ENCODE results near the gene EXD1.
"Not testable (repeated sequence)": the region's sequence is repeated elsewhere in the genome, so short reads cannot be mapped to it uniquely, and the experiment has no call there.

Gene EXD1, protein sequence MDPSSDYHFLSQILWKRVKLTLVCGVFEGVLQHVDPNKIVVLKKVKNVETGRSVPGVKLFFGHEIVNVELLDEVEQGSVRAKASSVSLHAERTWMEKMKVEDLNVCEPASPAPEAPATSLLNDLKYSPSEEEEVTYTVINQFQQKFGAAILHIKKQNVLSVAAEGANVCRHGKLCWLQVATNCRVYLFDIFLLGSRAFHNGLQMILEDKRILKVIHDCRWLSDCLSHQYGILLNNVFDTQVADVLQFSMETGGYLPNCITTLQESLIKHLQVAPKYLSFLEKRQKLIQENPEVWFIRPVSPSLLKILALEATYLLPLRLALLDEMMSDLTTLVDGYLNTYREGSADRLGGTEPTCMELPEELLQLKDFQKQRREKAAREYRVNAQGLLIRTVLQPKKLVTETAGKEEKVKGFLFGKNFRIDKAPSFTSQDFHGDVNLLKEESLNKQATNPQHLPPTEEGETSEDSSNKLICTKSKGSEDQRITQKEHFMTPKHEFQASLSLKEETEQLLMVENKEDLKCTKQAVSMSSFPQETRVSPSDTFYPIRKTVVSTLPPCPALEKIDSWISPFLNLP

GRCh38 chr15:41230650-41231421, at the start of gene EXD1, which contains the start of gene CHP1:
Gene EXD1 (minus strand): TSS chr15:41230757. CDS start chr15:41226575, 4,182 bp downstream.
Gene CHP1 (plus strand): TSS chr15:41231268. CDS start chr15:41231383, 115 bp downstream.
- peak; percentile 81 for DNase-seq

DNA sequence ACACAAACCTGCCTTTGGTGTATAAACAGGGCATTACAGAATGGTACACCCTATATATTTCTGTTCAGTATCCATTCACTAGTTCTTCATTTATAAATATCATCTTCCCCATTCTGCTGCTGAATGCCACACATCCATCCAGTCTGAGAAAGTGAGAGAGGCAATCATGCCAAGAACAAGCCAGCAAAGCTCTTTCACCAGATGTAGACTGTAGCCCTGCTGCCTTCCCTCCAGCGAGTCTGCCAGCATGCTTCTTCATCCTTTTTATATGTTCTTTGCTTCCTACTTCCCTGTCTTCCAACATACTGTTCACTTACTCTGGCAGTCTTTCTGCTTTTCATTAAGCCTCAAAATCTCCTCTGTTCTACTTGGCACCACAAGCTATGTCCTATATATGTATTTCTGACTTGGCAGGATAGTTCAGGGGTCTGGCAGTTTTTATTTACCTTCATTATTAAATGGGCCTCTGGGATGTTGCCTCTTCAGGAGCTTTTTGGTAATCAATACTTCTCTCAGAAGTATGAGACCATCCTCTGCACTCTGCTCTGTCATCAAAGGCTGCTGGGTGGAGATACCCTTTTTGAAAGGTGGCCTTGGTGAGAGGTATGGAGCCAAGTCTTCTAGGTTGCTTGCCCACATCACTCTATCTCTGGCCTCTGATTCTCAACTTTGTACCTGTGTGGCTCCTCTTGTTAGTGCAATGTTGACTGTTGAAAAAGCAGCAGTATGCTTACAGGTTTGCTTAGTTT, 49.2 kb upstream of the EXD1 start:
- DNase-seq = no peak

- no peak for DNase-seq
These were observed 47.8 kb upstream of the EXD1 start for GRCh38 chr15:41278319-41278718.

DNA sequence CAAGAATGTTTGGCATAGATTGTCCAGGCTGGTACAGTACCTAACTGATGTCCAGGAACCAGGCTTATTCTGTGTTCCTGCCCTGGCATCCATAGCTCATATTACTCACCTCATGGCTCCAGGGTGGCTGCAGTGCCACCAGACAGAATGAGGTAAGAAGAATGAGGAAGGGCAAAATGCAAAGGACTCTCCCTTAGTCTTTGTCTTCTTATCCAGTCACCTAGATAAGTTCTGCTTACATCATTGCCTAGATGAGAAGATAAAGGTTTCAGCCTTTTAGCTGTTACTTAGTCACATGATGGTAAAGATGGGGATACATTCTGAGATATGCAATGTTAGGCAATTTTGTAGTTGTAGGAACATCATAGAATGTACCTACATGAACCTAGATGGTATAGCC, 46.3 kb upstream of the EXD1 start:
- DNase-seq = no peak

DNA sequence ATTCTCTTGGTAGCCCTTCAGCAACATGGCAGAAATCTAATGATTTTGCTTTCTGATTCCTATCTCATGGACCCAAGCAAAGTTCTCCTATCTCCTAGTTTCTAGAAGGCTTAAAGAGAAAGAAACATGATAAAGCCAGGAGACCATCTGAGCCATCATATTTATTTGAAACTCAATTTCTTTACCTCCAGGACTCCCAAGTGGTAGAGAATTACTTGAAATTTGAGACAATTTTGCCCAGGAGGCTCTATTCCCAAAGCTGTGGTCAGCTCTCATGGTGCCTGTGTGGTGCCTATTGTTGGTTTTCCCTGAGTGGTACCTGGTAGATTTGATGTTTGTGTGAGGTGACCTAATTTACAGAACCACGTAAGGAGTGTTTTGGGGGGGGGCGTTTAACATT, 39.3 kb upstream of the EXD1 start:
- no peak for DNase-seq

- DNase-seq = no peak
These were observed 33.4 kb upstream of the EXD1 start for GRCh38 chr15:41263891-41264351.

DNA sequence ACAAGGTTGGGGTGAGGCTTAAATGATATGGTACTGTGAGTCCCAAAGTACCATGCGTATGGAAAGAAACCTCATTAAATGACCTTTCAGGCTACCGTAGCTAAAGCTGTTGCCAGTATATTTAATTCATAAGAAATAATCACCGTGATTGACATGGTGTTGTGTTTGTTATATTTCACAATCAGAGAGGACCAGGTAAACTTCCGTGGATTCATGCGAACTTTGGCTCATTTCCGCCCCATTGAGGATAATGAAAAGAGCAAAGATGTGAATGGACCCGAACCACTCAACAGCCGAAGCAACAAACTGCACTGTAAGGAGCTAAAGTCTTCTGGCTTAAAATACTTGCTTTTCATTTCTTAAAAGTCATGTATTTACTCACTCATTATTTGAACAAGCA, 32.0 kb upstream of the EXD1 start:
- DNase-seq = no peak

- not testable (repeated sequence) for DNase-seq
These were observed 30.4 kb upstream of the EXD1 start for GRCh38 chr15:41260924-41261323.

GRCh38 chr15:41259546-41260189, 29.1 kb upstream of the EXD1 start:
- no peak for DNase-seq

- no peak for DNase-seq
These were observed 28.4 kb upstream of the EXD1 start for GRCh38 chr15:41258750-41259471.

GRCh38 chr15:41256577-41257038, 26.1 kb upstream of the EXD1 start:
- no peak for DNase-seq

DNA sequence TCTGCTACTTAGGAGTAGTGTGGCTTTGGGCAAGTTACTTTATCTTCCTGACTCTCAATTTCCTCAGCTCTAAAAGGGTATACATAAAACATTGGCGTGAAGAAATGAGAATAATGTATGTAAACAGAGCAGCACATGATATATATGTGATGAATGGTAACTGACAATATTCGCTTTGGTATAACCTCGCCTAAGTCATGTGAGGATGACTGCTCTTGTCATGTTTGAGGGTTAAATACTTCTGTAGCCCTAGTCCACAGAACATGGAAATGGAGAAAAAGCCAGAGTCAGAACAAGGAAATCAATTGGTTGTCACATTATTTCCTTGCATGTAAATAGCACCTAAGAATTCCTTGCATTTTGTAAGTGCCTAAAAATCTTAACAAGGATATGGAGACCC, 25.5 kb upstream of the EXD1 start:
- no peak for DNase-seq

- no peak for DNase-seq
These were observed 24.0 kb upstream of the EXD1 start for GRCh38 chr15:41254560-41254959.

GRCh38 chr15:41251411-41251810, 20.9 kb upstream of the EXD1 start:
- no peak for DNase-seq

DNA sequence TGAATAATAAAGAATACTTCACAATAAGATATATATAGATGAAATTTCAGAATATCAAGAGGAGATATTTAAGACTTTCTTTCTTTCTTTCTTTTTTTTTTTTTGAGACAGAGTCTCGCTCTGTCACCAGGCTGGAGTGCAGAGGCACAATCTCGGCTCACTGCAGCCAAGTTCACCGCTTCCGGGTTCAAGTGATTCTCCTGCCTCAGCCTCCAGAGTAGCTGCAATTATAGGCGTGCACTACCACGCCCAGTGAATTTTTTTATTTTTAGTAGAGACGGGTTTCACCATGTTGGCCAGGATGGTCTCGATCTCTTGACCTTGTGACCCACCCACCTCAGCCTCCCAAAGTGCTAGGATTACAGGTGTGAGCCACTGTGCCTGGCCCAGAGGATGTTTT, 20.2 kb upstream of the EXD1 start:
- DNase-seq = not testable (repeated sequence)

- DNase-seq = no peak
These were observed 10.8 kb upstream of the EXD1 start for GRCh38 chr15:41241221-41241964.

- no peak for DNase-seq
These were observed 7.5 kb upstream of the EXD1 start for GRCh38 chr15:41238100-41238499.

GRCh38 chr15:41235929-41236328, 5.4 kb upstream of the EXD1 start:
- DNase-seq = no peak

DNA sequence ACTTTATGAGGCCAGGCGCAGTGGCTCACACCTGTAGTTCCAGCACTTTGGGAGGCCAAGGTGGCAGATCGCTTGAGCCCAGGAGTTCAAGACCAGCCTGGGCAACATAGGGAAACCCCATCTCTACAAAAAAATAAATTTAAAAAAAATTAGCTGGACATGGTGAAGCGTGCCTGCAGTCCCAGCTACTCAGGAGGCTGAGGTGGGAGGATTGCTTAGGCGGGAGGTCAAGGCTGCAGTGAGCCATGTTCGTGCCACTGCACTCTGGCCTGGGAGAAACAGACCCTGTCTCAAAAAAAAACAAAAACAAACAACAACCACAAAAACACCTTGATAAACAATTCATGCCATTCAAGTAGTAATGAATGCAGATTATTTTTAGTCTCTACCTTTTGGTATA, 4.7 kb upstream of the EXD1 start:
- DNase-seq = not testable (repeated sequence)

GRCh38 chr15:41233367-41233771, 2.8 kb upstream of the EXD1 start:
- DNase-seq = no peak
